ENCODE results near the gene LZTR1.

GRCh38 chr22:20993304-20994127 lies 11.4 kb downstream of the LZTR1 start:
- TF ChIP-seq, protein P1, sequence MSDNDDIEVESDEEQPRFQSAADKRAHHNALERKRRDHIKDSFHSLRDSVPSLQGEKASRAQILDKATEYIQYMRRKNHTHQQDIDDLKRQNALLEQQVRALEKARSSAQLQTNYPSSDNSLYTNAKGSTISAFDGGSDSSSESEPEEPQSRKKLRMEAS (IDR thresholded peaks at IDR 0.05; ENCODE audit: low read depth, low read length) = no peak
- TF ChIP-seq ZNF217 (IDR thresholded peaks at IDR 0.05) = no peak
- no peak for TF ChIP-seq BACH1 (IDR thresholded peaks at IDR 0.05; ENCODE audit: borderline replicate concordance)
- no peak for TF ChIP-seq EZH2 (IDR thresholded peaks at IDR 0.05; ENCODE audit: borderline replicate concordance, control insufficient read depth, low read depth, low read length)
- no peak for TF ChIP-seq CTCF (IDR thresholded peaks at IDR 0.05 in 2 of 3, conservative IDR thresholded peaks at IDR 0.05 in 1 of 3; ENCODE audit: control insufficient read depth in 2 of 3, extremely low read depth in 1 of 3, insufficient read depth in 1 of 3, low read depth in 3 of 3, low read length in 3 of 3)
- TF ChIP-seq SP1 (IDR thresholded peaks at IDR 0.05; ENCODE audit: low read depth, low read length) = no peak
- TF ChIP-seq TAF1 (IDR thresholded peaks at IDR 0.05; ENCODE audit: borderline replicate concordance, low read depth, low read length) = no peak
- no peak for TF ChIP-seq ZNF24 (IDR thresholded peaks at IDR 0.05)
- TF ChIP-seq BMI1 (IDR thresholded peaks at IDR 0.05; ENCODE audit: borderline replicate concordance) = no peak
- no peak for TF ChIP-seq BCL11A (IDR thresholded peaks at IDR 0.05; ENCODE audit: low read depth, low read length)
- no peak for TF ChIP-seq ZSCAN29 (IDR thresholded peaks at IDR 0.05)
- no peak for TF ChIP-seq ZZZ3 (IDR thresholded peaks at IDR 0.05; ENCODE audit: control insufficient read depth, insufficient read length, low read depth)
